Ammon's horn (tissue), 1 donor: ENCODE data around the gene LYAR.
A peak's percentile ranks its signal among the peaks of the same experiment; 100 is the strongest.
"Not testable (repeated sequence)": the region's sequence is repeated elsewhere in the genome, so short reads cannot be mapped to it uniquely, and the experiment has no call there.

Experiments used
- DNase-seq: peaks from one replicate; pipeline ENCODE4 v3.0.0-alpha.2; 2016; ENCODE audit warnings: low spot score

Gene LYAR

DNA sequence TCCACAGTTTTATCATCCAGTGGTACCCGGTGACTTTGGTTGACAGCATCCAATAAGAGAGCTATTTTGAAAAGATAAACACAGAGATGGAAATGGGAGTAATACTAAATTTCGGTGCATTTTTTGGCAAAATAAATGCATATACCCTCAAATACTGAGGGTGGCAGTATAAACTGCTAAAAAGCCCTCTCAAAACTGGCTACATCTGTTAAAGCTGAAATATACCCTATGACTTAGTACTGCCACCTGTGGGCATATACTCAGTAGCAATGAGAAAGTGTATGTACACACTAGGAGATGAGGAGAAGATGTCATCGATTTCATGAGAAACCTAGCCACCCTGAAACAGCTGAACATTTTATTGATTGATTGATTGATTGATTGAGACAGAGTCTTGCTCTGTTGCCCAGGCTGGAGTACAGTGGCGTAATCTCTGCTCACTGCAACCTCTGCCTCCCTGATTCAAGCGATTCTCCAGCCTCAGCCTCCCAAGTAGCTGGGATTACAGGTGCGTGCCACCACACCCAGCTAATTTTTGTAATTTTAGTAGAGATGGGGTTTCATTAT, 29.7 kb downstream of the LYAR start:
- no peak for DNase-seq

DNA sequence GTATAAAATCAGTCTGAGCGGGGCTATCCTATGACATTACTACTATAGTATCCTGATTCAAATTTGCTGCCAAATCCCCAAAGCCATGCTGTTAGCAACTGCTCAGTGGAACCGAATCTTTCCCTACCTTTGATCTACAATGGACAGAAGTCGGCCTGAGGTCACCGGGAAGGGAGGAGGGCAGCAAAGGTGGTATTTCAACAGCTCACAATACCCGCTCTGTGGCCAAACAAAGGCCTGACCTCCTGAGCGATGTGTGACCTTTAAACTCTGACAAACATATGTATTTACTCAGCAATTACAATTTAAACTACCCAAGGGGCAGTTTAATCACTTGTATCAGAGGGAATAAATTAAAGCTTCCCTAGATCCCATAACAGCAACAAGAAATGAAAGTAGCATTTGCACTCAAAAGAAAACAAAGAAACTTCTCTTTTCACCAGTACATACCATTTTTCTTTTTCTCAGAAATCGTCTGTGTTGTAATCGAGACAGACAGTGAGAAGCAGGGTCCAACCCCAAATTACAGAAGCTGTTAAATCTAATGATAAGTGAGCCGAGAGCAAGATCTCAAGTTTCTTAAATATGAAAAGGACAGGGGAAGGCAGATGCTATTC, 30.4 kb downstream of the LYAR start:
- DNase-seq: no peak

DNA sequence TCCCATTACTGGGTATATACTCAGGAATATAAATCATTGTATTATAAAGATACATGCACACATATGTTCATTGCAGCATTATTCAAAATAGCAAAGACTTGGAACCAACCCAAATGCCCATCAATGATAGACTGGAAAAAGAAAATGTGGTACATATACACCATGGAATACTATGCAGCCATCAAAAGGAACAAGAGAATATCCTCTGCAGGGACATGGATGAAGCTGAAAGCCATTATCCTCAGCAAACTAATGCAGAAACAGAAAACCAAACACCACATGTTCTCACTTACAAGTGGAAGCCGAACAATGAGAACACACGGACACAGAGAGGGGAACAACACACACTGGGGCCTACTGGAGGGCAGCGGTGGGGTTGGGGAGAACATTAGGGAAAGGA, 32.2 kb downstream of the LYAR start:
- not testable (repeated sequence) for DNase-seq

DNA sequence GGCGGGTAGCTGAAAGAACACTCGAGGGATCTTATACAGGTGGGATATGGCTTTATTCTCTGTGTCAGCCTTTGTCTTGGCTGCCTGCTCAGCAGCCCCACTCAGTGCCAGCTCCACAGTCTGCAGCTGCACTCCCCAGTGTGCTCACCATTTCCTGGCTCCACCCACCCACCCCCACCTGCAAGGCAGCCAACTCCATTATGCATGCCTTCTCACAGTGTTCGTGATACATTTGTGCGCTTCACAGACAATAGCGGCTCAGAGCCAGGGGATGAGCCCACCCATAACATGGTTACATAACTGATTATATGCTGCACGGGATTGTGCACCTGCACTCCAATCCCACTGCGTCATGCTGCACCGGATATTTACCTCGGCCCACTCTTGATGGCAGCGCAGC, 33.2 kb downstream of the LYAR start:
- no peak for DNase-seq

DNA sequence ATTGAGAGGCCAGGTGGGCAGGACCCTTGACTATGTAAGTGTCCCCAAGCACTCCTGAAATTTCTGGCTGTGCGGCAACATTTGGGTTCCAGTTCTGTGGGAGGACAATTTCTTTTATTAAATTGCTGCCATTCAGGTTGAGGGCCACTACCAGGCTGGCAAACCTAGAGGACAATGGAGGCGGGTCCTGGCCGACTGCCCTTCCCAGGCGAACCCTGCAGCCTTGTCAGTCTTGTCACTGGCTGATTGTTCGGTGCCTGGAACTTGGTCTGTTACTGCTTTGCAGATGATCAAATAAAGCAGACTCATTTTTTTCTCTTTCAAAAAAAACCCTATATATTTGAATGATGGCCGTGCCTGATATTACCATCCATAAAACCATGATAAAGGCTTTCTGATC, 35.3 kb downstream of the LYAR start:
- peak; percentile 88 for DNase-seq

DNA sequence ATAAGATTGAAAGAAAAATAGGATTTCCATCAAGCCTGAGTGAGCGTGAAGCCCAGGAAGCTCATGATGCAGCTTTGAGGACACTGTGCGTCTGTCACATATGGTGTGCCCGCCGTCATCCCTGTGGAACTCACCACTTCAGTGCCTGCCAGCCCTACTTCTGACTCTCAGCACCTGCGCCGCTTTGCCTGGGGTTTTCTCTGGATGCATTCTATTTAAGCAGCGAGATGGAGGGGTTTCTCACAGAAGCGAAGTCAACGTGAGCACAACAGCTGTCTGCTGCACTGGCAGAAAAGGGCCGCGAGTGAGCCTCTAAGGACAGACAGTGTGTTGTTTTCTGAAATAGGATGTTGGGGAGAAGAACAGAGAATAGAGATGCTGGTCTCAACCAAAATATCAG, 35.8 kb downstream of the LYAR start:
- DNase-seq: peak; percentile 35

DNA sequence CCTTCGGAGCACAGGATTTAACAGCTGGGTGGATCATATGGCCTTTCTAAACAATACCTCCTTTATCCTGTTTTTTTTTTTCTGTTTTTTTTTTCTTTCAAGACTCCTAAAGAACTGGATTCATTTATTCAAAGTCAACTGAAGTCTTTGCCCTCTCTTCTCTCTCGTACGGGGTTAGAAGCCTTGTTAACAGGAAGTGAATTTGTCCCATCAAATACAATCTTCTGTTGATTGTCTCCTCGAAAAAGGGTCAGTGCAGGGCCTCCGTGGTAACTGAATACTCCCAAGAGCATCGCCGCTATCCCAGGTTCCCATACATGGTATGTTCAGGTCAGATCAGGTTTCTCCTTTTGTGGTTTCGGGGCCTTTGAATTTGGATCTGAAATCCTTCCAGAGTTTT, 40.1 kb downstream of the LYAR start:
- DNase-seq: no peak

DNA sequence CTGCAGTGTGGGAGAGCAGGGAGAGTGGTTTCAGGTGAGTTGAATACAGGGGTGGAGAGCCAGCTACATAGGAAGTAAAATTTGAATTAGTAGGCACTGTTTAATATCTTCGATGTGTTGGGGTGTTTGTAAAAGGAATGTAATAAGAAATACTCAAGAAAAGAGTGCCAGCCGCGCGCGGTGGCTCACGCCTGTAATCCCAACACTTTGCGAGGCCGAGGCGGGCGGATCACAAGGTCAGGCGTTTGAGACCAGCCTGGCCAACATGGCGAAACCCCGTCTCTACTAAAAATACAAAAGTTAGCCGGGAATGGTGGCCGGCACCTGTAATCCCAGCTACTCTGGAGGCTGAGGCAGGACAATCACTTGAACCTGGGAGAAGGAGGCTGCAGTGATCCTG, 40.6 kb downstream of the LYAR start:
- not testable (repeated sequence) for DNase-seq

DNA sequence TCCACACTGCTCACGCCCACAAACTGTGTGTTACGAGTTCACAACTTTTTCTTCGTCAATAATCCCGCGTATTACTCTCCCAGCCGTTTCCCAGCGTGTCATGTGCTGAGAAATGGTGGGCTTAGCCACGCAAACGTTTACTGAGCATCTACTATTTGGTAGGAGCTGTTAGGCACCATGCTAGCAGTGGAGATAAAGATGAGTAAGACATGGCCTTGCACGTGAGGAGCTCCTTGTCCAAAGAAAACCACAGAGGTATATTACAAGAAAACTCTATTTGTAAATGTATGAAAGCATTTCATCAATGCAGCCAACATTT, 41.1 kb downstream of the LYAR start:
- DNase-seq: no peak

DNA sequence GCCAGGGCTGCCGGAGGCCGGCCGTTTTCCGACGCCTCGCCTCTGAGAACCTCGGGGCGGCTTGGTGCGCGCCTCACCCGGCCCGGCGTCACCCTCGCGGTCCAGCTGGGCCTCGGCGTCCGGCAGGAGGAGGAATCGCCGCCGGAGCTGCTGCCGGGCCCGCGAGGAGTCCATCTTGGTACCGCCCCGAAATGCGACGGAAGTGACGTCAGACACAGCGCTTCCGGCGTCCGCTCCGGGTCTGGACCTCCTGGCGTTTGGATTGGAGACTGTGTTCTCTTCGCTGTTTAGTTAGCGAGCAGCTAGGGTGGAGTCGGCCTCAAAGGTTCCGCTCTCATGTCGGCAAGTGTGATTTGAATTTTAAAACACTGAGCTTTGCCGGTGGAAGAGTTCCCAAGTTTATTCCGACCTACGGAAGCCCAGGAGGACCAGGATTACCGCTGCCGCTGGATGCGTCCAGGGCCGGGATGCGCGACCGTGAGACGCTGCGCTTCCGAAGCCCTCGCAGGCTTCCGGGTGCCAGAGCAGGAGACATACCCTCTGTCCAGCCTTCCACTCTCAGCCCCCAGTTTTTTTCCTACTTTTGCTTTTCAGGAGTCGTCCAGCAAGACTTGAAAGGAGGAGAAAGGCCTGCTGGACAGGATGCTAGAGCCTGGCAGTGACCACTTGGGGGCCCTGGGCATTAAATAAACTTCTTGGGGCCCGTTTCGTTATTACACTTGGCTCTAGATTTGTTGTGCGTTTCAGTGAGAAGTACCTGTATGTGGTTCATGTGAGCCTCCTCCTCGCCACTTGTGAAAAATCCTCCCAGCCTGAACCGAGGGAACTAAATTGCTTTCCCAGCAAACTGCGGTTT, 41.7 kb downstream of the LYAR start, which contains the start of gene TMEM128:
TMEM128 (minus strand) TSS at position 195 of the 856 bp plus-strand sequence; CDS start at position 174, 21 bp downstream.
- peak; percentile 96 for DNase-seq

DNA sequence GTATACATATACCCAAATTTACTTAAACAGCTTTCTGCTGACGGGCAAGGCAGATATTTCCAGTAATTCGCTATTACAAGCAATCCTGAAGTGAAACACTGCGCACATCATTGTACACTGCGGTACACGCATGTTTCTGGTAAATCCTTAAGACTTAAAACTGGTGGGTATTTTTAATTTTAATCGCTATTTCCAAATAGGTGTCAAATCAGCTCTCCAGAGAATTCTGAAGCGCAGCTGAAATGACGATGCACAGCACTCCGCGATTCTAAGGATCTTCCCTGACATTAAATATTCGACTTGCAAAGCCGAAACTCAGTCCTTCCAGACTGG, 42.3 kb downstream of the LYAR start:
- no peak for DNase-seq

DNA sequence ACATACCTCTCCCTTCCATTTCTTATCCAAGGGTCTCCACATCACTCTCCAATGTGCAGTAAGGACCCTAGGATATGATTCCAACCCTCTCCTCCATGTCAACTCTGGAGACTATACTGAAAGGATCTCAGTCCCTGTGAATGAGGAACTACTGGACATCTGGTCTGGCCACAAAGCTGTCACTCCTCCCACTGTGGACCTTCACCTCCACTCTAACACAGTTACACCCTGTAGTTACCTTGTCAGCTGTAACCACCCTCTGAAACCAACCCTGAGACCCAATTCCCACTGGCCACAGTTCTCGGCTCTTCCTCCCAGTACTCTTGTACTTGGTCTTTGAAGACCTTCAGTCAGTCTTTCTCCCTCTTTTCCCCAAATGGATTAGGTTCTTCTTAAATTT, 44.8 kb downstream of the LYAR start:
- no peak for DNase-seq

DNA sequence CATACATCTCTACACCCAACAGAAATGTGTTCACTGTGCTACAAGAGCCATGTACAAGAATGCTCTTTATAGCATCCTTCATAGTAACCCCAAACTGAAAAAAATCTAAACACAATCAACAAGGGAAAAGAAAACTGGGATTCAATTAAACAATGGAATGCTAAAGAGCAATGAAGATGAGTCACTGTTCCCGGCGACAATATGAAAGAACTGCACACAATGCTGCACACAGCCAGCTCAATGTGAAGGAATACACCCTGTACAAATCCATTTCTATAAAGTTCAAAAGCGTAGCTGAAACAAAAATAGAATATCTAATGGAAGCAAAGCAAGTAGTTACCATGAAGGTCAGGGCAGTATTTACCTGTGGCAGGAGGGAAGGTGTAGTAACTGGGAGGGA, 50.4 kb downstream of the LYAR start:
- not testable (repeated sequence) for DNase-seq

DNA sequence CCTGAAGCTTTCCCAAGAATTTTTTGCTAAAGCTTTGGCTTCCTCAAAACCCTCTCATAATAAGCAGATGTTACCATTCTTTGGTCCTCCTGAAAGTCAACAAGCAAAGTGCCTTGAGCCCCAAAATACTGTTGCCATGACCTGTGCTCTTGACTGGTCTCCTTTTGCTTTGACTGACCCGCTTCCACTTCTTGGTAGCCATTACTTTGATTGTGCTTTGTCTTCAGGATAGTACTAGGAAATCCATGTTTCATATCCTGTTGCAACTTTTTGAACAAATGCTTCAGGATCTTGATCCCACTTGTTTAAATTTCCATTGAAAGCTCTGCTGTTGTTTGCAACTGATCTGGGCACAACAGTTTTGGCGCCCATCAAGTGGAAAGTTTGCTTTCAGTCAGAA, 56.3 kb downstream of the LYAR start:
- DNase-seq: no peak

DNA sequence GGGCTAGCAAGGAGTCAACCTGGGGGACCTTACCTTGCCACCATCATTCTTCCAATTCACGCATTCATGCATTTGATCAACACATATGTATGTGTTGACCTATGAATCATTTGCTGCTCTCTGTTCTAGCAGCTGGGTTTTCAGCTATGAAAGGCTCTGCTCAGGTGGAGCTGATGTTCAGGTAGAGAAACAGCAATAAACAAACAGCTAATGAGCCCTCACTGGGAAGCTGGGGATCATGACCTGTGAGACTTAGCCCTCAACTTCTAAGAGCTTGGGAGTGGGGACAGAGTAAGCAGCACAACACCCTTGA, 61.6 kb downstream of the LYAR start:
- DNase-seq: no peak

DNA sequence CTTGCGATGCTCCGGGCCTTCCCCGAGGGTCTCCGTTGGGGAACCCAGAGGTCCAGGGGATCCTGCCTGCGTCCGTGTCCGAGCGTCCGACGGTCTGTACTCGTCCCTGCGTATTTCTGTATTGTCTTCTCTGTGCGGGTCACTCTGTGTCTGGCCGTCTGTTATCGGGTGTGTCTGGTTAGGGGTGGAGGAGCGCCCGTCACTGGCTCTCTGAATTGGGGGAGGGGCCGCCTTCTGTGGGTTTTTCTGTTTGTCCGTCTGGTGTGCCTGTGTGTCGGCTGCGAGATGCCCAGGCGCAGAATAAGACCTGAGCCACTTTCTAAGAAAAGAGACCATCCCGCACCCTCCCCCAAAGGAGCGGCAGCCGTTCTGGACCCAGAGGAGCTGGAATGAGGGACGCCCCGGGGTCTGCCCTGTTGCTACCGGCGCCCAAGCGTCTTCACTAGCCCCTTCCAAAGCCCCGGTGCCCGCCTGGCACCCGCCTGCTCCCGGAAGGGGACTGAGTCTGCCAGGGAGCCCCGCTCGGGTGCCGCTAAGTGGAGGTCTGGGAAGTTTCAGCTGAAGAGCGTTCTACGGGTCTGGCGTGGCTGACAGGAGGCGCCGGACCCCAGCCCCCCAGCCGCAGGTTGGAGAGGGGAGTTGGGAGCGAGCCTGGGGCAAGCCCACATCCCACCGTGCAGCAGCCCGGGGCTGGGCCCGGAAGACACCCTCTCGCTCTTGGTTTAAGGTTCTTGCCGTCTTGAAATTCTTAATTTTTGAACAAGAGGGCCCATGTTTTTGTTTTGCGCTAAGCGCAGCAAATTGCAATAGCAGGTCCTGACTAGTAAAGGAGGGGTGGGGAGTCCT, 62.2 kb downstream of the LYAR start:
- no peak for DNase-seq

DNA sequence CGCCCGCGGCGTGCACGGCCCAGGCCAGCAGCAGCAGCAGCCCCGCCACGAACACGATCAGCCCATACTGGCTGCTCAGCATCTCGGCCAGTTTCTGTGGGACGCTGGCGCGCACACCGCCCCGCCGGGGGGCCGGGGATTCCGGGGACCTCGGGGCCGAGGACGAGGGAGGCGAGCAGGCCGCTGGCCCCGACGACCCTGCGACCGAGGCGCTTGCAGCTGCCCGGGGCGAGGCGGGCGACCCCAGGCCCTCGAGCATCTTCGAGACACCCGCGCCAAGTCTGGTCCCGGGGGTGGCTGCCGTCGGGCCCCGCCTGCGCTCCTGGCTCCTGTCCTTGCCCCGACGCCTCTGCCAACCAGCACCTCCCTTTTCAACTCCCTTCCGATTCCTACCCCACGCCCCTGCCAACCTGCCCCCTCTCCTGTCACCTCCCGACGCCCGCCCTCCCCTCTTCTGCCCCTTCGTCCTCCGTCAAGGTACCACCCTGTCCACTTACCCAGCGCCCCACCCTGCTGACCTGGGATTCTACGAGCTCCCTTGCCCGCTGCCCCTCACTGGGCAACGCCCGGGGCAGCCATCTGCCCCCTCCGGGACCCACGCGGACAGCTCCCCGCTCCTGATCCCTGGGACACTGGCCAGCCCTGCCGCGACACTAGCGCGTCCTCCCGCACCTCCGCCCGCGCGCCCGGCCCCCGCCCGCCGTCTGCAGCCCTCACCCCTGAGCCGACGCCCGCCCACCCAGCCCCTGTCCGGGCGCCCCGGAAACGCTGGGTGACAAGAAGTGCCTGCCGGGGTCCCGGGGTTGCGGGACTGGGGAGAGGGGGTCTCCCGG, 63.1 kb downstream of the LYAR start, which contains the start of gene OTOP1:
OTOP1 (minus strand) TSS at position 324 of the 833 bp plus-strand sequence; CDS start at position 259, 65 bp downstream.
- no peak for DNase-seq

DNA sequence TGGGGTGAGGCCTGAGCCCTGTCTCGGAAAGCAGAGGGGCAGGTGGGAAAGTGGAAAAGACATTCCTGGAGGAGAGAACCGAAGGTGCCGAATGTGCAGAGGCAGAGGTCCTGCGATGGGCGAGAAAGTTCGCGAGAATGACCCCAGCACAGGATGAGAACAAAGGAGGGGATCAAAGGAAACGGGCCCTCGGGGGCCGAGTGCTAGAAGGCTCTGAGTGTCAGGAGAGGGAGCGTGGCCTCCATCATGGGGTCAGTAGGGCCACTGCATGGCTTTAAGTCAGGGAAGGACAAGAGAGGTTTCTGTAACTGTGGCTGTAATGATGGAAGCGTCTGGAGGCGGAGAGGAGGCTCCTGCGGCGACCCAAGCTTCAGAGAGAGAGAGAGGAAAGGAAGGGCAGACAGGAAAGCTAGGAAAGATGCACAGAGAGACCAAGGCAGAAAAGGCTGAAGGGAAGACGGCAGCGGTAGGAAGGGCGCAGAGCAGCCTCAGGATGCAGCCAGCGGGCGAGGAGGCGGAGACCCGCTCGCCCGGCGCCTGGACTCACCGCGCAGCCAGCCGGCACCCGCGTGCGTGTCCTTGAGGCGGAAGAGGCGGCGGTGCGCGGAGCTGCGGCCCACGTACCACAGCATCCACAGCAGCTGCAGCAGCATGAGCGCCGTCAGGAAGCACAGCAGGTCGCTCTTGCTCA, 63.9 kb downstream of the LYAR start:
- DNase-seq: no peak
